HG03432 (cell line): ENCODE measurements around the gene MB.

Experiments used
- ATAC-seq: cut with Tn5 transposase; IDR thresholded peaks from one replicate; pipeline ENCODE4 v1.9.1; 2021; ENCODE audit warnings: mild to moderate bottlenecking, moderate library complexity; ENCODE audit not compliant: unreplicated experiment

The MB gene

GRCh38 chr22:35597692-35598395 lies 19.3 kb downstream of the MB start:
- no peak for ATAC-seq

GRCh38 chr22:35596821-35597220 lies 20.3 kb downstream of the MB start:
- ATAC-seq, result no peak

GRCh38 chr22:35594686-35595085 lies 22.4 kb downstream of the MB start:
- no peak for ATAC-seq

DNA sequence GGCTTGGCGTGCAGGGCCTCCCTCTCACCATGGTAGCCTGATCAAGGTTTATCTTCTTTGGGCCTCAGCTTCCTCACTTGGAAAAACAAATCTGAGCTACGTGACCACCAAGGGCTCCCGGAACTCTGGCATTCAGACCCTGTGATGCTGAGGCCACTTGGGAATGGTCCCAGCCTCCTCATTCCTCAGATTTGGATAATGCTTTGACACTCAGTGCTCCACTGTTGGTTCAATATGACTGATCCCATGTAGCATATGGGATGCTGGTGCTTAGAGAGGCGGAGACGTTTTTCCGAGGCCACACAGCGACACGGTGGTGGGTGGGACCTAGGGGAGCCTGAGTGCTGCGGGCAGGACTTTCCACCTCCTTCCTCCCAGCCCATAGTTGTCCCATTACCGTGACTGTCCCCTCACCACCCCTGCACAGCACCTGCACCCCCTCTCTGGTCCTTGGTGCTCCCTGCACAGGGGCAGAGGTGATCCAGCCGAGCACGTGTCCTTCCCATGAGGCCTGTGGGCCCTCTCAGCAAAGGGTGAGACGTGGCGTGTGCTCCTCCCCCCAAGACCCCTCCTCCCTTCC lies 23.1 kb downstream of the MB start:
- no peak for ATAC-seq

GRCh38 chr22:35593071-35593890 lies 23.8 kb downstream of the MB start:
- ATAC-seq, result no peak

- no peak for ATAC-seq
These were observed 24.6 kb downstream of the MB start for GRCh38 chr22:35592418-35592967.

DNA sequence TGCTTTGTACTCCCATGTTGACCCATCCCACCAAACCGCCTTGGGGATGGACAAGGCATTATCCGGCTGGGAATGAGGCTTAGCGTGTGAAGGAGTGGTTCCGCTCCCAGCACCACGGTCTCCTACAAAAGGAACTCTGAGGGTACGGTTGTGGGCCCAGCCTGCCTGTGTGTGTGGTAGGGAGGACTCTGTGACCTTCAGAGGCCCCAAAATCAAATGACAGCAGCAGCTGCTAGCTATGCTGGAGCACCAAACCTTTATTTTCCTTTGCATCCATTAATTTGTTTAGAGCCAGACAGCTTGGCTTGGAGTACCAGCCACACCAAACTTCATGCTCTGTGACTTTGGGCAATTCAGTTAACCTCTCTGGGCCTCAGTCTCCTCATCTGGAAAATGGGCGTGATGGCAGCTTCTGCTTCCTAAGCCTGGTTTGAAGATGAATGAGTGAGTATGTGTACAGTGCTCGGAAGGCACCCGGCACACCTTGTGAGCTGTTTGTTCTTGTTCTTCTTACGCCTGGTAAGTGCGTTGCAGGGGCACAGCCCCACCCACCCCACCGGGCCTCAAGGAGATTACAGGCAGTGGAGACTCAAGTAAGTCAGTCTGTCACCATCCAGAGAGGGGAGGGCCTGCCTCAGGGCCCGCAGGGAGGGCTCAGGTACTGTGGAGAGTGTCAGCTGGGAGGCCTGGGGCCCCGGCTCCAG lies 25.3 kb downstream of the MB start:
- no peak for ATAC-seq

GRCh38 chr22:35590634-35591295 lies 26.4 kb downstream of the MB start:
- no peak for ATAC-seq

- ATAC-seq, result no peak
These were observed 27.4 kb downstream of the MB start for GRCh38 chr22:35589756-35590093.

DNA sequence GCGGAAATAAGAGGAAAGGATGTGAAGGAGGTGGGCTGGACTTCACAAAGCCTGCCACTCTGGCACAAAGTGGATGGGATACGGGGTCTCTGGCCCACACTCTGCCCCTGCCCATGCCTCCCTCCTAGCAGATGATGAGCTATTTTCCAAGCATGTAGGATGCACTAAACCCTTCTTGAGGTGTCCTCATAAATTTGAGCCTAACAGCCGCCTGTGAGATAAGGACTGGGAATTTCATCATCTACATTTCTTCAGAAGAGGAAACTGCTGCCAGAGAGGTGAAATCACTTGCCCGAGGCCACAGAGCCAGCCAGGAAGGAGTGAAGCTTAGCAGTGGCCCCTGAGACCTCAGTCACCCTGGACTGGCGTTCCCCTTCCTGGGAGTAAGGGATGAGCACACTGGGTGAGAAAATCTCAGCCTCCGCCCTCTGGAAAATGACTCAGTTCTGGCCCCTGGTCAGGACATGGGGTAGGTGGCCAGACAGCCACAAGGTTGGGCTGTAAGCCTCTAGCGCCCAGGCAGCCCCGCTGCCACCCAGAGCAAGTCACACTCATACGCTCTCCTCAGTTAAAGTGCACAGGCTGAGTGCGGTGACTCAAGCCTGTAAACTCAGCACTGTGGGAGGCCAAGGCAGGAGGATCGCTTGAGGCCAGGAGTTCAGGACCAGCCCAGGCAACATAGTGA lies 27.9 kb downstream of the MB start:
- no peak for ATAC-seq

GRCh38 chr22:35587896-35588295 lies 29.2 kb downstream of the MB start:
- ATAC-seq, result no peak

DNA sequence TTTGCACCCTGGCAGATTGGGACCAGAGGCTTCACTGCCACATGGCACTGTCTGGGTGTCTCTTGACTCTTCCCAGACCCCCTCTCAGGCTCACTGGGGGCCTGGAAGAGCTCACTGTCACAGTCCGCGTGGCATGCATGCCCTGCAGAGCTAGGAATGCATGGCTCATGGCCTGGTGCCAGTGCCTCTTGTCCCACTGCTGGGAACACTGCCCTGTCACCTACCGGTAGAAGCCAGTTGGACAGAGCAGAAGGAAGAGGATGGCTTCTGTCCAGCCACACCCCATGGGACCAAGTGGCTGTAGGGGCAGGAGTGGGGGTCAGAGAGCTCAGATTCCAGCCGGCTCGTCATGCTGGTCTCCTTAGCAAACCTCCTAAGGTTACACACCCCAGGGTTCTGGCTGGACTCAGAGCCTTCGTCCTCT lies 29.7 kb downstream of the MB start:
- no peak for ATAC-seq

DNA sequence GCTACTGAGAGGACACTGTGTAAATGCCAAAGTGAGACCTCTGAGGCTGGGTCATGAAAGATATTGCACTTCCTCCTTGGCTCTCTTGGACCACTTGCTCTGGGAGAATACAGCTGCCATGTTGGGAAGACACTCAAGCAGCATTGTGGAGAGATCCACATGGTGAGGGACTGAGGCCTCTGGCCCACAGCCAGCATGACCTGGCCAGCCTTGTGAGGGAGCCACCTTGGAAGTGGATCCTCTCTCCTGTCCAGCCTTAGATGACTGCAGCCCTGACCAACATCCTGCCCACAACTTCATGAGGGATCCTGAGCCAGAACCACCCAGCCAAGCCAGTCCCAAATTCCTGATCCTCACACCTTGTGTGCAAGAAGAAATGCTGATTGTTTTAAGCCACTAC lies 30.4 kb downstream of the MB start:
- ATAC-seq, result no peak

GRCh38 chr22:35582861-35583670 lies 34.1 kb downstream of the MB start:
- ATAC-seq, result no peak

- ATAC-seq, result no peak
These were observed 34.8 kb downstream of the MB start for GRCh38 chr22:35582218-35582860.

GRCh38 chr22:35581023-35581413 lies 36.1 kb downstream of the MB start:
- no peak for ATAC-seq

- ATAC-seq, result no peak
These were observed 36.6 kb downstream of the MB start for GRCh38 chr22:35580351-35581022.

GRCh38 chr22:35578836-35579575 lies 38.1 kb downstream of the MB start:
- ATAC-seq, result no peak
